Measurements from ENCODE around the gene ZNHIT6.

ZNHIT6 gene

GRCh38 chr1:85602571-85602970, 105.7 kb downstream of the ZNHIT6 start:
- H3K4me3 ChIP-seq (ENCODE audit: low read depth, low read length) = no peak overlapping the region
- no peak for TF ChIP-seq CTCF (IDR thresholded peaks at IDR 0.05; ENCODE audit: low read depth, low read length)

GRCh38 chr1:85601901-85602300, 106.3 kb downstream of the ZNHIT6 start:
- H3K4me3 ChIP-seq (ENCODE audit: low read depth, low read length) = no peak overlapping the region
- TF ChIP-seq CTCF (IDR thresholded peaks at IDR 0.05; ENCODE audit: low read depth, low read length) = no peak

- H3K4me3 ChIP-seq (ENCODE audit: low read depth, low read length) = no peak overlapping the region
- no peak for TF ChIP-seq CTCF (IDR thresholded peaks at IDR 0.05; ENCODE audit: low read depth, low read length)
Measured at GRCh38 chr1:85599681-85600080, 108.6 kb downstream of the ZNHIT6 start.
